ENCODE measurements around the gene ARHGAP15. TPM values are rescaled to one million over a fixed set of nuclear protein-coding genes. Genes with fewer than 3 reads are reported as not detected.

Gene ARHGAP15
- total and polyA plus RNA-seq, 2 experiments from 2014 or later, result 0.26 TPM; not detected in 1

DNA sequence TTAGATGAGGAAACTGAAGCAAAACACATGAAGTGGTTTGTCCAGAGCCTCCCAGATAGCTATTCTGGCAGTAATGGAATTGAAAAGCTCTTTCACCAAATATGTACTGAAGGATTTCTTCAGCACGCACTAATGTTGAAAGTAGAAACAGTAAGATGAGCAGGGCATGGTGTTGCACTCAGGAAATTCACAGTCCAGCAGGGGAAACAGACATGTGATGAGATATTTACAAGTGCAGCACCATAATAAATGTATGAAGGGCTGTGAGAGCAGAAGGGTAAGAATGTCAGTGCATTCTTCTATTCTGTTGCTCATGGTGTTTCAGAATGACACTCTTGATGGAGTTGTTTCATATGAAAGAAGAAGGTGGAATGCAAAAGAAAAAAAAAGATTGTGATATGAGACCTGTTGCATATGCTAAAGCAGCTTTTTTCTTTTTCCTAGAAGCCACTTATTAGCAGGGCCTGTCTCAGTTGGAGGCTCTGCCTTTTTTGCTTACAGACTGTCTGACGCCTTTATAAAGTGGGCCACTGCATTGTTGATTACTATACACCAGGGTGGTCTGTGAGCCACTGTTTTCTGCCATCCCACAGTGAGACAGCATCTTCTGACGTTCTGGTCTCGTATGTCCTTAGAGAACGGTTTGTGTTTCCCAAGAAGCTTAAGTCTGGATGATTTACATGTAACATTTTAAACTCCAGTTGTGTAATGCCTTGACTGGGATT lies 516.9 kb downstream of the ARHGAP15 start:
- H3K4me3 ChIP-seq, result no peak overlapping the region
- no peaks in the 10 kb centered on the region for H3K36me3 Mint-ChIP-seq (ENCODE audit: low read depth)
- H4K20me1 ChIP-seq (replicated peaks; ENCODE audit: insufficient read depth), result no peaks in the 10 kb centered on the region
- H3K27me3 Mint-ChIP-seq (ENCODE audit: insufficient read depth, low read depth, poor library complexity), result peaks cover 5% of the 10 kb centered on the region
- H2AFZ ChIP-seq, result no peak overlapping the region
- 0 out of 2 replicates have a peak, but pooled peaks cover 5% of the 10 kb centered on the region for H3K4me1 ChIP-seq (ENCODE audit: insufficient read depth)
- H3K9me3 Mint-ChIP-seq, result no peaks in the 10 kb centered on the region
- H3K4me1 Mint-ChIP-seq, result peaks cover 3% of the 10 kb centered on the region; the same call in 1 of the 3 replicates
- ATAC-seq, result no peak
- no peak overlapping the region for H3K4me2 ChIP-seq
- no peak for DNase-seq (ENCODE audit: low spot score)
- no peaks in the 10 kb centered on the region for H3K27me3 ChIP-seq (ENCODE audit: insufficient read depth)
- TF ChIP-seq POLR2AphosphoS5 (IDR thresholded peaks at IDR 0.05; ENCODE audit: low read depth), result no peak
- TF ChIP-seq ZNF462 (CRISPR knock-in tag; IDR thresholded peaks at IDR 0.05), result no peak
- no peak for TF ChIP-seq ZNF114 (CRISPR knock-in tag; IDR thresholded peaks at IDR 0.05)
- TF ChIP-seq, protein P1, sequence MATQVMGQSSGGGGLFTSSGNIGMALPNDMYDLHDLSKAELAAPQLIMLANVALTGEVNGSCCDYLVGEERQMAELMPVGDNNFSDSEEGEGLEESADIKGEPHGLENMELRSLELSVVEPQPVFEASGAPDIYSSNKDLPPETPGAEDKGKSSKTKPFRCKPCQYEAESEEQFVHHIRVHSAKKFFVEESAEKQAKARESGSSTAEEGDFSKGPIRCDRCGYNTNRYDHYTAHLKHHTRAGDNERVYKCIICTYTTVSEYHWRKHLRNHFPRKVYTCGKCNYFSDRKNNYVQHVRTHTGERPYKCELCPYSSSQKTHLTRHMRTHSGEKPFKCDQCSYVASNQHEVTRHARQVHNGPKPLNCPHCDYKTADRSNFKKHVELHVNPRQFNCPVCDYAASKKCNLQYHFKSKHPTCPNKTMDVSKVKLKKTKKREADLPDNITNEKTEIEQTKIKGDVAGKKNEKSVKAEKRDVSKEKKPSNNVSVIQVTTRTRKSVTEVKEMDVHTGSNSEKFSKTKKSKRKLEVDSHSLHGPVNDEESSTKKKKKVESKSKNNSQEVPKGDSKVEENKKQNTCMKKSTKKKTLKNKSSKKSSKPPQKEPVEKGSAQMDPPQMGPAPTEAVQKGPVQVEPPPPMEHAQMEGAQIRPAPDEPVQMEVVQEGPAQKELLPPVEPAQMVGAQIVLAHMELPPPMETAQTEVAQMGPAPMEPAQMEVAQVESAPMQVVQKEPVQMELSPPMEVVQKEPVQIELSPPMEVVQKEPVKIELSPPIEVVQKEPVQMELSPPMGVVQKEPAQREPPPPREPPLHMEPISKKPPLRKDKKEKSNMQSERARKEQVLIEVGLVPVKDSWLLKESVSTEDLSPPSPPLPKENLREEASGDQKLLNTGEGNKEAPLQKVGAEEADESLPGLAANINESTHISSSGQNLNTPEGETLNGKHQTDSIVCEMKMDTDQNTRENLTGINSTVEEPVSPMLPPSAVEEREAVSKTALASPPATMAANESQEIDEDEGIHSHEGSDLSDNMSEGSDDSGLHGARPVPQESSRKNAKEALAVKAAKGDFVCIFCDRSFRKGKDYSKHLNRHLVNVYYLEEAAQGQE (IDR thresholded peaks at IDR 0.05; ENCODE audit: unreplicated experiment), result no peak
- no peak for TF ChIP-seq CREB1 (CRISPR knock-in tag; IDR thresholded peaks at IDR 0.05; ENCODE audit: low read depth)
- no peak for TF ChIP-seq NANOG (IDR thresholded peaks at IDR 0.05; ENCODE audit: borderline replicate concordance)
- TF ChIP-seq, protein P2, sequence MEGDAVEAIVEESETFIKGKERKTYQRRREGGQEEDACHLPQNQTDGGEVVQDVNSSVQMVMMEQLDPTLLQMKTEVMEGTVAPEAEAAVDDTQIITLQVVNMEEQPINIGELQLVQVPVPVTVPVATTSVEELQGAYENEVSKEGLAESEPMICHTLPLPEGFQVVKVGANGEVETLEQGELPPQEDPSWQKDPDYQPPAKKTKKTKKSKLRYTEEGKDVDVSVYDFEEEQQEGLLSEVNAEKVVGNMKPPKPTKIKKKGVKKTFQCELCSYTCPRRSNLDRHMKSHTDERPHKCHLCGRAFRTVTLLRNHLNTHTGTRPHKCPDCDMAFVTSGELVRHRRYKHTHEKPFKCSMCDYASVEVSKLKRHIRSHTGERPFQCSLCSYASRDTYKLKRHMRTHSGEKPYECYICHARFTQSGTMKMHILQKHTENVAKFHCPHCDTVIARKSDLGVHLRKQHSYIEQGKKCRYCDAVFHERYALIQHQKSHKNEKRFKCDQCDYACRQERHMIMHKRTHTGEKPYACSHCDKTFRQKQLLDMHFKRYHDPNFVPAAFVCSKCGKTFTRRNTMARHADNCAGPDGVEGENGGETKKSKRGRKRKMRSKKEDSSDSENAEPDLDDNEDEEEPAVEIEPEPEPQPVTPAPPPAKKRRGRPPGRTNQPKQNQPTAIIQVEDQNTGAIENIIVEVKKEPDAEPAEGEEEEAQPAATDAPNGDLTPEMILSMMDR (conservative IDR thresholded peaks at IDR 0.05; ENCODE audit: low read depth in 2 of 2), result no peak
- TF ChIP-seq EZH2phosphoT487 (IDR thresholded peaks at IDR 0.05; ENCODE audit: unreplicated experiment), result no peak
- no peak for TF ChIP-seq STAT1 (IDR thresholded peaks at IDR 0.05; ENCODE audit: unreplicated experiment)
- TF ChIP-seq, protein P3, sequence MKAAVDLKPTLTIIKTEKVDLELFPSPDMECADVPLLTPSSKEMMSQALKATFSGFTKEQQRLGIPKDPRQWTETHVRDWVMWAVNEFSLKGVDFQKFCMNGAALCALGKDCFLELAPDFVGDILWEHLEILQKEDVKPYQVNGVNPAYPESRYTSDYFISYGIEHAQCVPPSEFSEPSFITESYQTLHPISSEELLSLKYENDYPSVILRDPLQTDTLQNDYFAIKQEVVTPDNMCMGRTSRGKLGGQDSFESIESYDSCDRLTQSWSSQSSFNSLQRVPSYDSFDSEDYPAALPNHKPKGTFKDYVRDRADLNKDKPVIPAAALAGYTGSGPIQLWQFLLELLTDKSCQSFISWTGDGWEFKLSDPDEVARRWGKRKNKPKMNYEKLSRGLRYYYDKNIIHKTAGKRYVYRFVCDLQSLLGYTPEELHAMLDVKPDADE (IDR thresholded peaks at IDR 0.05), result no peak
- no peak for TF ChIP-seq ZNF331 (CRISPR knock-in tag; IDR thresholded peaks at IDR 0.05; ENCODE audit: low read depth)
- TF ChIP-seq JUNB (IDR thresholded peaks at IDR 0.05; ENCODE audit: unreplicated experiment), result no peak
- no peak for TF ChIP-seq EZH2 (IDR thresholded peaks at IDR 0.05; ENCODE audit: low read depth, unreplicated experiment)
- H3K4me3 Mint-ChIP-seq, result no peak overlapping the region
- H3K9me2 ChIP-seq (ENCODE audit: insufficient read depth), result no peaks in the 10 kb centered on the region
- no peaks in the 10 kb centered on the region for H3F3A ChIP-seq (replicated peaks; ENCODE audit: low read depth)
- no peaks in the 10 kb centered on the region for H3K36me3 ChIP-seq (ENCODE audit: insufficient read depth)
- no peak overlapping the region for H3K27ac ChIP-seq (ENCODE audit: low read depth)
- no peaks in the 10 kb centered on the region for H3K79me2 ChIP-seq (replicated peaks; ENCODE audit: insufficient read depth)
- no peak overlapping the region for H3K27ac Mint-ChIP-seq

Data from GM23338 (cell line).